GM12878 (cell line): ENCODE measurements around the gene RPL18. TPM values are rescaled to one million over a fixed set of nuclear protein-coding genes. Genes with fewer than 3 reads are reported as not detected.

Source experiments
- ATAC-seq: fragments of 200-7000 bp; cut with Tn5 transposase; 3 replicates; pipeline ENCODE4 v1.9.1; 2020; ENCODE audit warnings: mild to moderate bottlenecking, moderate library complexity
- BruUV-seq: library from RNA; stranded (reverse); fragments of 400-500 nt; replicated peaks from 2 replicates; lab custom pipeline; 2021; lab: Mats Ljungman, UMichigan
- CTCF ChIA-PET: fragments of 300-600 bp; sonication (Branson Sonifier 250); formaldehyde crosslinking; extraction: SDS; loops from one replicate; lab custom pipeline; 2021; ENCODE audit warnings: inconsistent platforms; lab: Yijun Ruan, JAX
- POLR2A ChIA-PET: fragments of 350-600 bp; formaldehyde crosslinking; extraction: SDS; loops from one replicate; lab custom pipeline; 2021; ENCODE audit warnings: inconsistent platforms; lab: Charles Lee
- RAD21 ChIA-PET: fragments of 300-600 bp; sonication (Branson Sonifier 250); formaldehyde crosslinking; loops from one replicate; lab custom pipeline; 2023; ENCODE audit warnings: antibody characterized with exemption; ENCODE audit not compliant: unreplicated experiment; lab: Charles Lee
- SMC1A ChIA-PET: fragments of 300-600 bp; sonication (Branson Sonifier 250); formaldehyde crosslinking; loops from one replicate; lab custom pipeline; 2023; ENCODE audit not compliant: unreplicated experiment, uncharacterized antibody; lab: Charles Lee
- DNase-seq: peaks from one replicate; pipeline ENCODE4 v3.0.0-alpha.2; 2011; ENCODE audit warnings: low read depth, low spot score
- FAIRE-seq: peaks from 3 replicates; lab custom pipeline; 2011; peaks lifted over from hg19 to GRCh38; lab: Jason Lieb, UNC
- H2AFZ ChIP-seq: 2 replicates; pipeline ENCODE4 v1.6.0; 2011; ENCODE audit warnings: low read depth, low read length, control low read depth; ENCODE audit not compliant: control insufficient read depth
- H3K27ac ChIP-seq: 2 replicates; pipeline ENCODE4 v1.5.1; 2011; ENCODE audit warnings: control low read depth; ENCODE audit not compliant: control insufficient read depth, insufficient read depth
- H3K27me3 ChIP-seq, 2 experiments: replicated peaks in 1 of 2; 2 replicates each; pipeline versions ENCODE4 v1.6.0 to v1.6.1; 2011; ENCODE audit warnings: low read length in 1 of 2; ENCODE audit not compliant: control insufficient read depth in 2 of 2, insufficient read depth in 2 of 2
- H3K36me3 ChIP-seq, 2 experiments: 2 replicates each; pipeline ENCODE4 v1.5.1; 2011; ENCODE audit warnings: low read length in 1 of 2; ENCODE audit not compliant: control insufficient read depth in 2 of 2, insufficient read depth in 2 of 2
- H3K4me1 ChIP-seq: 2 replicates; pipeline ENCODE4 v1.6.1; 2011; ENCODE audit warnings: mild to moderate bottlenecking, low read length, moderate library complexity, mixed read lengths; ENCODE audit not compliant: control insufficient read depth, insufficient read depth
- H3K4me2 ChIP-seq: 2 replicates; pipeline ENCODE4 v1.6.0; 2011; ENCODE audit warnings: control low read depth; ENCODE audit not compliant: control insufficient read depth, insufficient read depth
- H3K4me3 ChIP-seq: fragments of 200-600 bp; sonication (generic); 2 replicates; pipeline ENCODE4 v1.5.1; 2016
- H3K79me2 ChIP-seq: 2 replicates; pipeline ENCODE4 v1.6.0; 2011; ENCODE audit warnings: low read length; ENCODE audit not compliant: control insufficient read depth, insufficient read depth
- H3K9ac ChIP-seq: 2 replicates; pipeline ENCODE4 v1.8.0; 2011; ENCODE audit warnings: low read length, control low read depth, mixed read lengths; ENCODE audit not compliant: control insufficient read depth, insufficient read depth
- H3K9me3 ChIP-seq: replicated peaks from 3 replicates; pipeline ENCODE4 v1.5.1; 2011; ENCODE audit warnings: mild to moderate bottlenecking, low read length; ENCODE audit not compliant: control insufficient read depth, insufficient read depth
- H4K20me1 ChIP-seq: 2 replicates; pipeline ENCODE4 v1.6.0; 2011; ENCODE audit not compliant: control insufficient read depth, insufficient read depth
- BHLHE40 ChIP-seq, 2 experiments: fragments of 450-650 bp in 1 of 2; IDR thresholded peaks; 2 replicates each; pipeline ENCODE4 v1.6.1; 2011 to 2017; ENCODE audit warnings: low read depth in 2 of 2, borderline replicate concordance in 1 of 2, improper control_type of control experiment in 1 of 2, low read length in 1 of 2, mild to moderate bottlenecking in 1 of 2
- CBX3 ChIP-seq: fragments of 200-600 bp; sonication (generic); IDR thresholded peaks from 2 replicates; pipeline ENCODE4 v1.6.1; 2016; ENCODE audit warnings: low read depth, borderline replicate concordance
- ETV6 ChIP-seq, 2 experiments: fragments of 450-650 bp in 1 of 2; IDR thresholded peaks in 1 of 2; conservative IDR thresholded peaks in 1 of 2; 2 replicates each; pipeline ENCODE4 v1.6.1; 2014; ENCODE audit warnings: antibody characterized with exemption in 1 of 2, borderline replicate concordance in 1 of 2, low read depth in 1 of 2, mild to moderate bottlenecking in 1 of 2, moderate library complexity in 1 of 2
- GABPA ChIP-seq: IDR thresholded peaks from 2 replicates; pipeline ENCODE4 v1.6.1; 2014; ENCODE audit warnings: antibody characterized with exemption, low read depth, mild to moderate bottlenecking, inconsistent platforms
- HDGF ChIP-seq: fragments of 450-650 bp; IDR thresholded peaks from 2 replicates; pipeline ENCODE4 v1.6.1; 2016; ENCODE audit warnings: antibody characterized with exemption
- IRF4 ChIP-seq: IDR thresholded peaks from 2 replicates; pipeline ENCODE4 v1.6.1; 2011; ENCODE audit warnings: low read depth, low read length
- JUND ChIP-seq: IDR thresholded peaks from 2 replicates; pipeline ENCODE4 v1.6.1; 2012; ENCODE audit warnings: low read depth, mild to moderate bottlenecking, low read length, improper control_type of control experiment, moderate library complexity
- NR2C2 ChIP-seq: IDR thresholded peaks from 2 replicates; pipeline ENCODE4 v1.6.1; 2011; ENCODE audit warnings: borderline replicate concordance, low read depth; ENCODE audit not compliant: control insufficient read depth, insufficient read length
- SP1 ChIP-seq: IDR thresholded peaks from one replicate; pipeline ENCODE4 v1.6.1; 2011; ENCODE audit warnings: low read depth, low read length
- TBL1XR1 ChIP-seq: IDR thresholded peaks from 2 replicates; pipeline ENCODE4 v1.6.1; 2012; ENCODE audit warnings: low read depth, low read length, improper control_type of control experiment
- YBX1 ChIP-seq: fragments of 450-650 bp; IDR thresholded peaks from 2 replicates; pipeline ENCODE4 v1.6.1; 2016; ENCODE audit warnings: antibody characterized with exemption
- ZNF622 ChIP-seq: fragments of 450-650 bp; IDR thresholded peaks from 2 replicates; pipeline ENCODE4 v1.6.1; 2017; ENCODE audit warnings: mild to moderate bottlenecking, inconsistent platforms
- WGBS: methylation state at CpG from one replicate; pipeline ENCODE4 v1.1.6; 2016; ENCODE audit warnings: low lambda C conversion rate; ENCODE audit not compliant: insufficient replicate concordance, insufficient coverage; ENCODE audit errors: missing lambda C conversion rate; 5-methylcytosine and 5-hydroxymethylcytosine counted together
- in situ Hi-C: fragments of 300-500 bp; cut with MboI; formaldehyde crosslinking; loops from 9 replicates; pipeline ENCODE4 v1.14.3; 2018; ENCODE audit warnings: mixed read lengths
- intact Hi-C: fragments of 100-400 bp; cut with micrococcal nuclease; formaldehyde crosslinking; loops from one replicate; pipeline ENCODE4 v1.14.2; 2022; ENCODE audit not compliant: unreplicated experiment
- polyA plus RNA-seq, 11 experiments: library from polyadenylated mRNA; depleted of rRNA in 4 of 11; unstranded in 6 of 11; stranded (reverse) in 5 of 11; fragments of >200 nt; fragmentation: Nextera tagmentation in 4 of 11; fragmentation: Illumina TruSeq in 1 of 11; extraction: Ambion mirVana in 4 of 11; extraction: Trizol in 1 of 11; gene quantifications; 1 replicate in 1 of 11; 2 replicates in 10 of 11; pipeline versions ENCODE4 v1.2.1 to v1.2.3, GENCODE V29; 2011 to 2016; ENCODE audit warnings: inconsistent platforms in 2 of 11, missing spikeins in 2 of 11, low read depth in 1 of 11
- total RNA-seq, 4 experiments: library from RNA; depleted of rRNA in 3 of 4; stranded (reverse); fragments of >200 nt in 3 of 4; fragmentation: Illumina TruSeq in 1 of 4; extraction: Trizol in 1 of 4; gene quantifications; 2 replicates each; pipeline versions ENCODE4 v1.2.1 to v1.2.3, GENCODE V29; 2013 to 2021
- TF ChIP-seq, protein P1 (sequence below): fragments of 150-350 bp; IDR thresholded peaks from 2 replicates; pipeline ENCODE4 v1.6.1; 2014; ENCODE audit warnings: mild to moderate bottlenecking, low read depth, low read length

The RPL18 gene
- total and polyA plus RNA-seq, 10 of the 15 experiments (the other 5 are each of a cell fraction or from before 2014, with no cell fraction given): 393 to 4,267 (median 2,019) TPM

DNA sequence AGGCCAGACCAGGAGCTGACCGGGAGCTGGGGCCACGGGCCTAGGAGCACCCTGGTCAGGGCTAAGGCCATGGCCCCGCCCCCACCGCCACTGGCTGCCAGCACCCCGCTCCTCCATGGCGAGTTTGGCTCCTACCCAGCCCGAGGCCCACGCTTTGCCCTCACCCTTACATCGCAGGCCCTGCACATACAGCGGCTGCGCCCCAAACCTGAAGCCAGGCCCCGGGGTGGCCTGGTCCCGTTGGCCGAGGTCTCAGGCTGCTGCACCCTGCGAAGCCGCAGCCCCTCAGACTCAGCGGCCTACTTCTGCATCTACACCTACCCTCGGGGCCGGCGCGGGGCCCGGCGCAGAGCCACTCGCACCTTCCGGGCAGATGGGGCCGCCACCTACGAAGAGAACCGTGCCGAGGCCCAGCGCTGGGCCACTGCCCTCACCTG is 6.9 kb upstream of the RPL18 start:
- no TSS peak for BruUV-seq
- POLR2A ChIA-PET: interaction anchor here (0.6 to 0.7 kb wide), 3 partner anchors 9 to 344 kb away, joined by 4 to 8 read pairs (median 6); no protein-coding TSS in a partner anchor
- DNase-seq (no peak), ATAC-seq (no peak), FAIRE-seq (no peak)
- Histone ChIP-seq H3K27ac (no peak overlapping the region), H3K36me3 (peaks cover 6 to 8% of the 10 kb centered on the region in 2 experiments; a peak in 3 of 4 replicates), H2AFZ (no peak overlapping the region), H3K27me3 (no peaks in the 10 kb centered on the region), H3K9ac (no peak overlapping the region), H3K9me3 (no peaks in the 10 kb centered on the region), H3K79me2 (peaks cover 15% of the 10 kb centered on the region), H3K4me2 (no peak overlapping the region), H3K4me1 (peaks cover 13% of the 10 kb centered on the region), H3K4me3 (no peak overlapping the region), H4K20me1 (no peaks in the 10 kb centered on the region)
- RAD21 ChIA-PET: interaction anchor here (0.6 kb wide), 1 partner anchor 273 kb away, joined by 3 read pairs; no protein-coding TSS in a partner anchor
- 99% methylated on average over 28 of the region's 30 CpGs for WGBS
- CTCF ChIA-PET: no interaction called here
- TF ChIP-seq NR2C2 (no peak), TBL1XR1 (no peak), GABPA (no peak), SP1 (no peak)
- SMC1A ChIA-PET: no interaction called here
- in situ Hi-C loops: loop anchor here (25.0 kb wide), 1 partner anchor 1261 kb away; the partner anchor contains the start of genes AKT1S1, IL4I1 and TBC1D17
- intact Hi-C loops: no loop called here

DNA sequence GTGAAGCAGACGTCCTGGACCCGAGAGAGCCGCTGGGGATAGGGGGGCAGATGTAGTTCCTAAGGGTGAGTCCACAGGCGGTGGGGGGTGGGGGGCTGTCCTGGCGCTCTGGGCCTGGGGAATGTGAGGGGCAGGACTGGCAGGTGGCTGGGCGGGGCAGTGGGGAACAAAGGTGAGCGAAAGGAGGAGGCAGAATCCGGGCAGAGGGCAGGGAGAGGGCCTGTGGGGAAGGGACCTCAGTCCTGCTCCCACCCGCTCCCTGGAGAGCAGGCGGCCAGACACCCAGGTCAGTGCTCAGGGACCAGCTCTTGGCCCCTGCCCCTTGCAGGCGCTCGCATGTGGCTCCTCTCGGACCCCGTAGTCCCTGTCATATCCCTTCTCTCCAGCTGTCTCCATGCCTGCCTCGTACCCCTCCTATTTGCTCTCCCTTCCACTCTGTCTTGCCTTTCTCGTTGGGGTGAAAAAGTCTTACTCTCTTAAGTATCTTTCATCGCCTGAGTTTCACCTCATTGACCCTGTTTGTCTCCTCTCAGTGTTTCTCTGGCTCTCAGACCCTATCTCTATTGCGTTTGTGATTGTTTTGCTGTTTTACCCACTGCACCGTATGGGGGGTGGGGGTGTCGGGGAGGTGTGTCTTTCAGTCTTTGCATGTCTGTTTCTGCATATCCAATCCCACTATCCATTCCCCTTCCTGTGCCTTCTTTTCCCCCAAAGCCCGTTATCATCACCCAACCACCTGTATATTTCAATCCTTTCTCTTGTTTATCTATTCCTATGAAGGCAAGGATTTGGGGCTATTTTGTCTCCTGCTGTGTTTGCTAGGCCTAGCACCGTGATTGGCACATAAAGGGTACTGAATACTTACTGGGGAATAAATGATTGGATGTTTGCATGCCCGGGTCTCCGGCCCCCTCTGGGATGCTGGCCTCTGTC is 6.1 kb upstream of the RPL18 start:
- intact Hi-C loops (no loop called here), in situ Hi-C loops (loop anchor here (25.0 kb wide), 1 partner anchor 1262 kb away; the partner anchor contains the start of genes AKT1S1, IL4I1 and TBC1D17)
- Histone ChIP-seq H3K4me3 (peak overlapping the region; percentile 68; the same call in 1 of the 2 replicates), H3K27me3 (no peaks in the 10 kb centered on the region), H3K9me3 (no peaks in the 10 kb centered on the region), H2AFZ (no peak overlapping the region), H3K36me3 (peaks cover 2 to 8% of the 10 kb centered on the region in 2 experiments; a peak in 2 of 4 replicates), H3K27ac (peak overlapping the region; percentile 67; the same call in 1 of the 2 replicates), H4K20me1 (no peaks in the 10 kb centered on the region), H3K4me2 (peak overlapping the region; percentile 97), H3K4me1 (peaks cover 18% of the 10 kb centered on the region), H3K9ac (peak overlapping the region; percentile 64), H3K79me2 (peaks cover 20% of the 10 kb centered on the region)
- DNase-seq: no peak
- ChIA-PET POLR2A (interaction anchor here (6.6 kb wide), 1 partner anchor 9 kb away, joined by 62 read pairs; no protein-coding TSS in a partner anchor), CTCF (no interaction called here), RAD21 (no interaction called here), SMC1A (no interaction called here)
- no TSS peak for BruUV-seq
- WGBS: 72% methylated on average over 22 of the region's 24 CpGs
- no peak for ATAC-seq
- FAIRE-seq: no peak
- TF ChIP-seq, protein P1, sequence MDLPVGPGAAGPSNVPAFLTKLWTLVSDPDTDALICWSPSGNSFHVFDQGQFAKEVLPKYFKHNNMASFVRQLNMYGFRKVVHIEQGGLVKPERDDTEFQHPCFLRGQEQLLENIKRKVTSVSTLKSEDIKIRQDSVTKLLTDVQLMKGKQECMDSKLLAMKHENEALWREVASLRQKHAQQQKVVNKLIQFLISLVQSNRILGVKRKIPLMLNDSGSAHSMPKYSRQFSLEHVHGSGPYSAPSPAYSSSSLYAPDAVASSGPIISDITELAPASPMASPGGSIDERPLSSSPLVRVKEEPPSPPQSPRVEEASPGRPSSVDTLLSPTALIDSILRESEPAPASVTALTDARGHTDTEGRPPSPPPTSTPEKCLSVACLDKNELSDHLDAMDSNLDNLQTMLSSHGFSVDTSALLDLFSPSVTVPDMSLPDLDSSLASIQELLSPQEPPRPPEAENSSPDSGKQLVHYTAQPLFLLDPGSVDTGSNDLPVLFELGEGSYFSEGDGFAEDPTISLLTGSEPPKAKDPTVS: no peak
- TF ChIP-seq BHLHE40 (IDR thresholded peaks at IDR 0.05; ENCODE audit: borderline replicate concordance in 1 of 2, low read depth in 2 of 2, low read length in 1 of 2) (no peak), IRF4 (no peak), ZNF622 (no peak), YBX1 (no peak), ETV6 (conservative IDR thresholded peaks at IDR 0.05 in 1 of 2, IDR thresholded peaks at IDR 0.05 in 1 of 2; ENCODE audit: borderline replicate concordance in 1 of 2, low read depth in 1 of 2) (no peak), HDGF (no peak), JUND (no peak), CBX3 (no peak)
